HepG2 (cell line): ENCODE measurements around the gene ITPRIP. TPM values are rescaled to one million over a fixed set of nuclear protein-coding genes. Genes with fewer than 3 reads are reported as not detected.
A peak's percentile ranks its signal among the peaks of the same experiment; 100 is the strongest.

Experiments
- ARID5B ChIP-seq: IDR thresholded peaks from 2 replicates; pipeline ENCODE4 v1.4.0; 2020; ENCODE audit warnings: mild to moderate bottlenecking, missing genetic modification reagents
- DRAP1 ChIP-seq: IDR thresholded peaks from 2 replicates; pipeline ENCODE4 v1.6.1; 2016; ENCODE audit warnings: missing genetic modification reagents, missing compliant biosample characterization
- ELF3 ChIP-seq: IDR thresholded peaks from 2 replicates; pipeline ENCODE4 v1.6.1; 2016; ENCODE audit warnings: missing genetic modification reagents, missing compliant biosample characterization
- EP300 ChIP-seq, 3 experiments: sonication (generic) in 1 of 3; formaldehyde crosslinking in 1 of 3; IDR thresholded peaks; 2 replicates each; pipeline versions ENCODE4 v1.5.1 to v1.6.1; 2011 to 2020; ENCODE audit warnings: low read depth in 2 of 3, low read length in 2 of 3, borderline replicate concordance in 1 of 3, improper control_type of control experiment in 1 of 3, mild to moderate bottlenecking in 1 of 3, missing genetic modification reagents in 1 of 3, moderate library complexity in 1 of 3
- FIP1L1 ChIP-seq: fragments of 200-400 bp; formaldehyde crosslinking; IDR thresholded peaks from 2 replicates; pipeline ENCODE4 v1.6.1; 2018; ENCODE audit warnings: low read depth, mild to moderate bottlenecking, low read length, moderate library complexity, borderline replicate concordance; ENCODE audit not compliant: insufficient read depth
- FOXP4 ChIP-seq: sonication (generic); formaldehyde crosslinking; IDR thresholded peaks from 2 replicates; pipeline ENCODE4 v1.4.0; 2020; ENCODE audit warnings: missing genetic modification reagents
- GRHL1 ChIP-seq: sonication (generic); formaldehyde crosslinking; conservative IDR thresholded peaks from 2 replicates; pipeline ENCODE4 v1.8.0; 2022; ENCODE audit warnings: missing genetic modification reagents
- KDM2A ChIP-seq: sonication (generic); formaldehyde crosslinking; IDR thresholded peaks from 2 replicates; pipeline ENCODE4 v1.4.0; 2020; ENCODE audit warnings: low read depth, missing genetic modification reagents, borderline replicate concordance
- KDM3A ChIP-seq: IDR thresholded peaks from 2 replicates; pipeline ENCODE4 v1.6.1; 2018; ENCODE audit warnings: low read depth, missing compliant biosample characterization
- MED8 ChIP-seq: sonication (generic); formaldehyde crosslinking; IDR thresholded peaks from 2 replicates; pipeline ENCODE4 v1.8.1; 2023; ENCODE audit warnings: mild to moderate bottlenecking, missing genetic modification reagents; ENCODE audit not compliant: insufficient replicate concordance
- SP4 ChIP-seq: sonication (generic); formaldehyde crosslinking; IDR thresholded peaks from 2 replicates; pipeline ENCODE4 v1.8.1; 2023; ENCODE audit warnings: mild to moderate bottlenecking, missing genetic modification reagents
- TSC22D2 ChIP-seq: sonication (generic); formaldehyde crosslinking; IDR thresholded peaks from 2 replicates; pipeline ENCODE4 v1.5.1; 2020; ENCODE audit warnings: missing genetic modification reagents, mild to moderate bottlenecking, borderline replicate concordance
- ZNF12 ChIP-seq: sonication (generic); formaldehyde crosslinking; IDR thresholded peaks from 2 replicates; pipeline ENCODE4 v1.5.0; 2020; ENCODE audit warnings: missing genetic modification reagents
- polyA plus RNA-seq, 8 experiments: library from polyadenylated mRNA; depleted of rRNA in 3 of 8; stranded (reverse) in 7 of 8; unstranded in 1 of 8; fragments of >200 nt; fragmentation: Illumina TruSeq in 4 of 8; extraction: Trizol in 4 of 8; gene quantifications; 2 replicates each; pipeline versions ENCODE4 v1.2.1 to v1.2.3, GENCODE V29; 2011 to 2016; ENCODE audit warnings: low read depth in 4 of 8, missing spikeins in 1 of 8, mixed read lengths in 1 of 8; ENCODE audit not compliant: insufficient read depth in 1 of 8
- total RNA-seq, 5 experiments: library from RNA; depleted of rRNA; stranded (reverse); fragments of >200 nt; fragmentation: Illumina TruSeq; extraction: Trizol; gene quantifications; 2 replicates each; pipeline ENCODE4 v1.2.3, GENCODE V29; 2016; ENCODE audit warnings: low read depth in 1 of 5

ITPRIP gene
- total and polyA plus RNA-seq, 2 of the 13 experiments (the other 11 are each of a cell fraction or from before 2014, with no cell fraction given), result 1.00 to 2.8 TPM

GRCh38 chr10:104291439-104291951, 46.8 kb downstream of the ITPRIP start (continued):
- TF ChIP-seq DRAP1 (peak; percentile 52; the same call in 1 of the 2 replicates), SP4 (CRISPR knock-in tag) (peak; percentile 49; the same call in 1 of the 2 replicates), KDM2A (CRISPR knock-in tag) (peak; percentile 84), TSC22D2 (peak; percentile 79; the same call in 1 of the 2 replicates), EP300 (IDR thresholded peaks at IDR 0.05; ENCODE audit: low read depth in 2 of 2, low read length in 2 of 2) (0 out of 4 replicates have a peak, but pooled peaks of 1 of the 2 experiments have one; percentile 6), EP300 (CRISPR knock-in tag; IDR thresholded peaks at IDR 0.05; ENCODE audit: borderline replicate concordance) (no peak), FIP1L1 (0 out of 2 replicates have a peak, but pooled peaks have one; percentile 60), ZNF12 (CRISPR knock-in tag) (no peak), KDM3A (CRISPR knock-in tag) (peak; percentile 60; the same call in 1 of the 2 replicates), FOXP4 (CRISPR knock-in tag) (peak; percentile 57), MED8 (CRISPR knock-in tag) (no peak), ARID5B (CRISPR knock-in tag) (peak; percentile 60), GRHL1 (CRISPR knock-in tag) (no peak), ELF3 (CRISPR knock-in tag) (peak; percentile 88)
